Measurements from ENCODE around the gene HAUS8.
"Not testable (repeated sequence)": the region's sequence is repeated elsewhere in the genome, so short reads cannot be mapped to it uniquely, and the experiment has no call there.

Gene HAUS8

GRCh38 chr19:17020385-17020784 lies 54.9 kb downstream of the HAUS8 start:
- no peak for FAIRE-seq
- TF ChIP-seq POLR2AphosphoS5 (IDR thresholded peaks at IDR 0.05; ENCODE audit: low read depth, low read length) (no peak), POU2F2 (IDR thresholded peaks at IDR 0.05; ENCODE audit: low read depth, low read length) (no peak), SPI1 (IDR thresholded peaks at IDR 0.05; ENCODE audit: low read depth, low read length) (no peak), POLR2A (IDR thresholded peaks at IDR 0.05; ENCODE audit: low read depth, low read length) (no peak), PAX5 (IDR thresholded peaks at IDR 0.05; ENCODE audit: insufficient read depth, low read length, severe bottlenecking) (no peak), TAF1 (IDR thresholded peaks at IDR 0.05; ENCODE audit: low read depth, low read length) (no peak)
- DNase-seq (ENCODE audit: insufficient read length, low spot score) = no peak

GRCh38 chr19:17014212-17014861 lies 60.9 kb downstream of the HAUS8 start:
- FAIRE-seq; DNase-seq (ENCODE audit: insufficient read length, low spot score): not testable (repeated sequence)

- DNase-seq (ENCODE audit: insufficient read length, low spot score) = no peak
- no peak for FAIRE-seq
- TF ChIP-seq POLR2AphosphoS5 (IDR thresholded peaks at IDR 0.05; ENCODE audit: low read depth, low read length) (no peak), POLR2A (IDR thresholded peaks at IDR 0.05; ENCODE audit: low read depth, low read length) (no peak), POU2F2 (IDR thresholded peaks at IDR 0.05; ENCODE audit: low read depth, low read length) (no peak), TAF1 (IDR thresholded peaks at IDR 0.05; ENCODE audit: low read depth, low read length) (no peak), SPI1 (IDR thresholded peaks at IDR 0.05; ENCODE audit: low read depth, low read length) (no peak), PAX5 (IDR thresholded peaks at IDR 0.05; ENCODE audit: insufficient read depth, low read length, severe bottlenecking) (no peak)
Observed at GRCh38 chr19:17011485-17011884, 63.8 kb downstream of the HAUS8 start.

GRCh38 chr19:17006579-17006978 lies 68.7 kb downstream of the HAUS8 start:
- DNase-seq (ENCODE audit: insufficient read length, low spot score) (no peak), FAIRE-seq (no peak)
- TF ChIP-seq TAF1 (IDR thresholded peaks at IDR 0.05; ENCODE audit: low read depth, low read length) = no peak
- no peak for TF ChIP-seq PAX5 (IDR thresholded peaks at IDR 0.05; ENCODE audit: insufficient read depth, low read length, severe bottlenecking)
- TF ChIP-seq POU2F2 (IDR thresholded peaks at IDR 0.05; ENCODE audit: low read depth, low read length) = no peak
- TF ChIP-seq POLR2A (IDR thresholded peaks at IDR 0.05; ENCODE audit: low read depth, low read length) = no peak
- no peak for TF ChIP-seq SPI1 (IDR thresholded peaks at IDR 0.05; ENCODE audit: low read depth, low read length)
- TF ChIP-seq POLR2AphosphoS5 (IDR thresholded peaks at IDR 0.05; ENCODE audit: low read depth, low read length) = no peak

- FAIRE-seq (no peak), DNase-seq (ENCODE audit: insufficient read length, low spot score) (no peak)
- TF ChIP-seq TAF1 (IDR thresholded peaks at IDR 0.05; ENCODE audit: low read depth, low read length) (no peak), POU2F2 (IDR thresholded peaks at IDR 0.05; ENCODE audit: low read depth, low read length) (no peak), SPI1 (IDR thresholded peaks at IDR 0.05; ENCODE audit: low read depth, low read length) (no peak), POLR2A (IDR thresholded peaks at IDR 0.05; ENCODE audit: low read depth, low read length) (no peak), POLR2AphosphoS5 (IDR thresholded peaks at IDR 0.05; ENCODE audit: low read depth, low read length) (no peak), PAX5 (IDR thresholded peaks at IDR 0.05; ENCODE audit: insufficient read depth, low read length, severe bottlenecking) (no peak)
Observed at GRCh38 chr19:17005000-17005399, 70.3 kb downstream of the HAUS8 start.

- no peak for TF ChIP-seq POLR2AphosphoS5 (IDR thresholded peaks at IDR 0.05; ENCODE audit: low read depth, low read length)
- TF ChIP-seq POLR2A (IDR thresholded peaks at IDR 0.05; ENCODE audit: low read depth, low read length) = no peak
- no peak for TF ChIP-seq SPI1 (IDR thresholded peaks at IDR 0.05; ENCODE audit: low read depth, low read length)
- TF ChIP-seq PAX5 (IDR thresholded peaks at IDR 0.05; ENCODE audit: insufficient read depth, low read length, severe bottlenecking) = no peak
- no peak for TF ChIP-seq TAF1 (IDR thresholded peaks at IDR 0.05; ENCODE audit: low read depth, low read length)
- TF ChIP-seq POU2F2 (IDR thresholded peaks at IDR 0.05; ENCODE audit: low read depth, low read length) = no peak
- no peak for DNase-seq (ENCODE audit: insufficient read length, low spot score)
- FAIRE-seq = no peak
Observed at GRCh38 chr19:17004386-17004785, 70.9 kb downstream of the HAUS8 start.

GRCh38 chr19:17002455-17002854 lies 72.8 kb downstream of the HAUS8 start:
- no peak for TF ChIP-seq POU2F2 (IDR thresholded peaks at IDR 0.05; ENCODE audit: low read depth, low read length)
- no peak for TF ChIP-seq PAX5 (IDR thresholded peaks at IDR 0.05; ENCODE audit: insufficient read depth, low read length, severe bottlenecking)
- TF ChIP-seq TAF1 (IDR thresholded peaks at IDR 0.05; ENCODE audit: low read depth, low read length) = no peak
- TF ChIP-seq POLR2AphosphoS5 (IDR thresholded peaks at IDR 0.05; ENCODE audit: low read depth, low read length) = no peak
- no peak for TF ChIP-seq SPI1 (IDR thresholded peaks at IDR 0.05; ENCODE audit: low read depth, low read length)
- no peak for TF ChIP-seq POLR2A (IDR thresholded peaks at IDR 0.05; ENCODE audit: low read depth, low read length)
- DNase-seq (ENCODE audit: insufficient read length, low spot score) = no peak
- FAIRE-seq = no peak

GRCh38 chr19:17001603-17002183 lies 73.6 kb downstream of the HAUS8 start:
- TF ChIP-seq POLR2A (IDR thresholded peaks at IDR 0.05; ENCODE audit: low read depth, low read length) (no peak), SPI1 (IDR thresholded peaks at IDR 0.05; ENCODE audit: low read depth, low read length) (no peak), TAF1 (IDR thresholded peaks at IDR 0.05; ENCODE audit: low read depth, low read length) (no peak)
- FAIRE-seq = no peak
- DNase-seq (ENCODE audit: insufficient read length, low spot score) = no peak
